ENCODE measurements around the gene HOXB8.

The HOXB8 gene

DNA sequence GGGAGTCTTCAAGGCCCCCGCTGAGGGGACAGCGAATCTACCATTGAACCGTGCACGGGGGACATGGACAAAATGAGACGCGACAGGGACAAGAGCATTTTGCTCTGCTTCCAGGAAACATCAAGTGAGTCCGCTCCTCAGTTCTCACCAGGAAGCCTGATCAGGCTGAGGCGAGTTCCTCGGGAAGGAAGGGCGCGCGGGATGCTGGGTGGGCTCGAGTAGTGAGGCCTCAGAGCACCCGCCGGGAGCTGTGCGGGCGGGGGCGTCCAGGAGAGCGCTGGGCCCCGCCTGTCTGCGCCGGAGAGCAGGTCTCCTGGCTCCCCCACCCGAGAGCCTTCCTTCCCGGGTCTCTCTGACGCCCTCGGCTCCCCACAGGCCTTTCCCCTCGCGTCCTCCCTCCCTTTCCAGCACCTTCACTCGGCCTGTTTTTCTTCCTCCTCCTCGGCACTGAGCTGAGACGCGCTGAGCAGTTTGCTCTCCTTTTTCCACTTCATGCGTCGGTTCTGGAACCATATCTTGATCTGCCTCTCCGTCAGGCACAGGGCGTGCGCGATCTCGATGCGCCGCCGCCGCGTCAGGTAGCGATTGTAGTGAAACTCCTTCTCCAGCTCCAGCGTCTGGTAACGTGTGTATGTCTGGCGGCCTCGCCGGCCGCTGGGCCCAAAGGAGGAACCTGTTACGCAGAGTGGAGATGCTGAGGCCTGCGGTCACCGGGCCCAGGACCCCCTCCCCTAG is 18.9 kb downstream of the HOXB8 start:
- Histone ChIP-seq H3K9ac (ENCODE audit: low read length) (no peak overlapping the region), H3K36me3 (ENCODE audit: low read length) (no peaks in the 10 kb centered on the region), H3K9me3 (ENCODE audit: insufficient read depth, low read length) (no peaks in the 10 kb centered on the region), H3K27me3 (ENCODE audit: low read length) (no peaks in the 10 kb centered on the region), H3K27ac (ENCODE audit: low read depth, low read length) (no peak overlapping the region), H4K20me1 (ENCODE audit: low read depth, low read length) (no peaks in the 10 kb centered on the region), H3K4me2 (ENCODE audit: low read depth, low read length, poor library complexity, severe bottlenecking) (no peak overlapping the region), H3F3A (ENCODE audit: insufficient read depth) (no peaks in the 10 kb centered on the region), H3K9me2 (replicated peaks; ENCODE audit: insufficient read depth, low read length) (no peaks in the 10 kb centered on the region), H3K79me2 (ENCODE audit: insufficient read depth, low read length) (no peaks in the 10 kb centered on the region), H3K4me3 (ENCODE audit: insufficient read depth, low read length, poor library complexity, severe bottlenecking) (no peak overlapping the region), H2AFZ (ENCODE audit: low read depth, low read length, severe bottlenecking) (no peak overlapping the region)
- no peak for TF ChIP-seq EZH2phosphoT487 (conservative IDR thresholded peaks at IDR 0.05; ENCODE audit: low read length)
- TF ChIP-seq, protein P1, sequence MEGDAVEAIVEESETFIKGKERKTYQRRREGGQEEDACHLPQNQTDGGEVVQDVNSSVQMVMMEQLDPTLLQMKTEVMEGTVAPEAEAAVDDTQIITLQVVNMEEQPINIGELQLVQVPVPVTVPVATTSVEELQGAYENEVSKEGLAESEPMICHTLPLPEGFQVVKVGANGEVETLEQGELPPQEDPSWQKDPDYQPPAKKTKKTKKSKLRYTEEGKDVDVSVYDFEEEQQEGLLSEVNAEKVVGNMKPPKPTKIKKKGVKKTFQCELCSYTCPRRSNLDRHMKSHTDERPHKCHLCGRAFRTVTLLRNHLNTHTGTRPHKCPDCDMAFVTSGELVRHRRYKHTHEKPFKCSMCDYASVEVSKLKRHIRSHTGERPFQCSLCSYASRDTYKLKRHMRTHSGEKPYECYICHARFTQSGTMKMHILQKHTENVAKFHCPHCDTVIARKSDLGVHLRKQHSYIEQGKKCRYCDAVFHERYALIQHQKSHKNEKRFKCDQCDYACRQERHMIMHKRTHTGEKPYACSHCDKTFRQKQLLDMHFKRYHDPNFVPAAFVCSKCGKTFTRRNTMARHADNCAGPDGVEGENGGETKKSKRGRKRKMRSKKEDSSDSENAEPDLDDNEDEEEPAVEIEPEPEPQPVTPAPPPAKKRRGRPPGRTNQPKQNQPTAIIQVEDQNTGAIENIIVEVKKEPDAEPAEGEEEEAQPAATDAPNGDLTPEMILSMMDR (IDR thresholded peaks at IDR 0.05; ENCODE audit: insufficient read depth, low read length, poor library complexity, severe bottlenecking), result no peak

DNA sequence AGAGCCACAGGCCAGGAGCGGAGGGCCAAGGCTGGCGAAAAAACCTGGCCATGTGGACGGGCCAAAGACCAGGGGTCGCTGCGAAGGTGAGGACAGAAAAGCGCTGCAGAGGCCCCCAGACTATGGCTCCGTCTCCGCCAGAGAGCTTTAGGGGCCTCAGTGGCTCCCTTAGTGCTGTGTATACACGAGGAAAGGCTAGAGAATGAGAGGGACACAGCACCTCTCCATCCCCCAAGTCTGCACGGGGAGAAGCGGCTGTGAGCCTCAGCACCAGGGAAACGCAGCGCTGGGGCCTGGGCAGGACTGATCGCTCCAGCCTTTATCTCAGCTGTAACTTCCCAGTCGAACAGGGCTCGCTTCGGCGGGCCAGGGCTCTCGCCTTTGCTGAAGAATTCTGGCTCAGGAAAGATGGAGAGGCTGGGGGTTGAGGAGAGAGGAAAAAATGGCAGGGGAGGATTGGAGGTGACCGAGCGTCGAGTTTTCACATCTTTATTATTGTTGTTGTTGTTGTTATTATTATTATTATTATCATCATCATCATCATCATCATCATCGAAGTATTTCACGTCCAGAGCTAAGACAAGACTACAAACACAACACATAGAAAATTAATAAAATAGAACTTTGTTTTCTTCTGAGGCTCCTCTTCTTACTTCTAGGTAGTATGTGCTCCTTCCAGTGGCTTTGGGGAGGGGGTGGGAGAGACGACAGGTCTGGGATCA is 19.7 kb downstream of the HOXB8 start:
- Histone ChIP-seq H2AFZ (ENCODE audit: low read depth, low read length, severe bottlenecking) (no peak overlapping the region), H3K27ac (ENCODE audit: low read depth, low read length) (no peak overlapping the region), H3K9me2 (replicated peaks; ENCODE audit: insufficient read depth, low read length) (no peaks in the 10 kb centered on the region), H3K36me3 (ENCODE audit: low read length) (no peaks in the 10 kb centered on the region), H3K27me3 (ENCODE audit: low read length) (no peaks in the 10 kb centered on the region), H4K20me1 (ENCODE audit: low read depth, low read length) (no peaks in the 10 kb centered on the region), H3K9me3 (ENCODE audit: insufficient read depth, low read length) (no peaks in the 10 kb centered on the region), H3K4me2 (ENCODE audit: low read depth, low read length, poor library complexity, severe bottlenecking) (no peak overlapping the region), H3F3A (ENCODE audit: insufficient read depth) (no peaks in the 10 kb centered on the region), H3K9ac (ENCODE audit: low read length) (no peak overlapping the region), H3K79me2 (ENCODE audit: insufficient read depth, low read length) (no peaks in the 10 kb centered on the region), H3K4me3 (ENCODE audit: insufficient read depth, low read length, poor library complexity, severe bottlenecking) (no peak overlapping the region)
- TF ChIP-seq, protein P1 (IDR thresholded peaks at IDR 0.05; ENCODE audit: insufficient read depth, low read length, poor library complexity, severe bottlenecking), result no peak
- no peak for TF ChIP-seq EZH2phosphoT487 (conservative IDR thresholded peaks at IDR 0.05; ENCODE audit: low read length)

DNA sequence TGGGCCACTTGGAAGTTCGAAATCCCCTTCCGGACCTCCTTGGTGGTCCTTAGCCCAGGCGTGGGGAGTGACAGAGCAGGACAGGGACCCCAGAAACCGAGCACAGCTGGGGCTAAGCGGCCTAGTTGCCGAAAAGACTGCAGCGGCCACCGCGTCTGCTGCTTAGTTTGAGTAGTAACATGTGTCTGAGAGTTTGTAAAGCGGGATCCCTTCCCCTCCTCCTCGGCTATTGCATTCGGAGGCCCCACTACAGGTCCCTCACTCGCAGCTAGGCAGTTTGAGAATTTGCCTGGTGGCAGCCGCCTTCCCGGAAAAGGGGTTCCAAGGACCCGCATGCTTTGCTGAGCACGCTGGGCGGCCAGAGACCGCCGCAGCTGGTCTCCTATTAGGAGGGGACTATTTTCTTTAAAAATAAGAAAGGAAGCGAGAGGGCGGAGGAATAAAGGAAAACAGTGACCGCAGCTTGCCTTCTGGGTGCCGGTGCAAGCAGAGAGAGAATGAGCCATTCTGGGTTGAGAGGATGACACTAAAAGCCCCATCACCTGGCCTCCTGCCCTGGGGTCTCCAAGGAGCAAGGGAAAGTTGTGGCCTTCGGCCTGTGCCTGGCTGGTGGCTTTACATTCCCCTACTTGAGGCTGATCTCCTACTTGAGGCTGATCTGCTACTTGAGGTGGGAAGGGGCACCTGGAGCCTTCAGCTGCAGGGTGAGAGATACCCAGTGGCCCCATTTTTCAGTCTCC is 20.4 kb downstream of the HOXB8 start:
- Histone ChIP-seq H3F3A (ENCODE audit: insufficient read depth) (no peaks in the 10 kb centered on the region), H3K27me3 (ENCODE audit: low read length) (no peaks in the 10 kb centered on the region), H3K4me2 (ENCODE audit: low read depth, low read length, poor library complexity, severe bottlenecking) (no peak overlapping the region)

More for the DNA sequence above, 20.4 kb downstream of the HOXB8 start:
- Histone ChIP-seq H3K4me3 (ENCODE audit: insufficient read depth, low read length, poor library complexity, severe bottlenecking) (no peak overlapping the region), H3K9ac (ENCODE audit: low read length) (no peak overlapping the region), H4K20me1 (ENCODE audit: low read depth, low read length) (no peaks in the 10 kb centered on the region), H3K9me3 (ENCODE audit: insufficient read depth, low read length) (no peaks in the 10 kb centered on the region), H3K9me2 (replicated peaks; ENCODE audit: insufficient read depth, low read length) (no peaks in the 10 kb centered on the region), H3K27ac (ENCODE audit: low read depth, low read length) (no peak overlapping the region), H3K36me3 (ENCODE audit: low read length) (no peaks in the 10 kb centered on the region), H3K79me2 (ENCODE audit: insufficient read depth, low read length) (no peaks in the 10 kb centered on the region), H2AFZ (ENCODE audit: low read depth, low read length, severe bottlenecking) (no peak overlapping the region)
- TF ChIP-seq, protein P1 (IDR thresholded peaks at IDR 0.05; ENCODE audit: insufficient read depth, low read length, poor library complexity, severe bottlenecking), result no peak
- TF ChIP-seq EZH2phosphoT487 (conservative IDR thresholded peaks at IDR 0.05; ENCODE audit: low read length), result no peak

Data from SU-DHL-6 (cell line).